ENCODE measurements around the gene POU2F2.

Gene POU2F2

DNA sequence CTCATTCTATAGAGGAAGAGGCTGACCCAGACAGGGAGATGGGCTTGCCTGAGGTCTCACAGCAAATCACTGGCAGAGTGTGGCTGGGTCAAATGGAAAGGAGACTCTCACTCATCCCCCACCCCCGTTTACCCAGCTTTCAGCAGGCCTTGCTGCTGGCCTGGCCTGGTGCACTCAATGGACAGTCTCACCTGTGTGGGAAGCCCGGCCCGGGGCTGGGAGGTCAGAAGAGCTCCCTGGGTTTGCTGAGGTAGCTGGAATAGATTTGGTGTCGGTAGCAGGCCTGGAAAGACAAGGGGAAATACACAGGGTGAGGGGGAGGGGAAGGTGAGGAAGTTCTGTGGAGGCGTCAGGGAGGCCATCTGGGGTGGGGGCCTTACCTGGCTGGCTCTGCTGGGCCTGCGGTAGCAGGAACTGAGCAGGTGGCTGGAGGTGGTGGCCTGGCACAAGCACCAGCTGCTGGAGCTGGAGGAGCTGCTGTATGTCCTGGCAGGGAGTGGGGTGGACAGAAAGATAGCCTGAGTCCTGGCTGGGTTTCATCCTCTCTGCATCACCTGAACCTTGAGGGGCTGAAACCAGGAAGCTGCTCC, 32.8 kb downstream of the POU2F2 start:
- no peak for DNase-seq (ENCODE audit: low read depth)

DNA sequence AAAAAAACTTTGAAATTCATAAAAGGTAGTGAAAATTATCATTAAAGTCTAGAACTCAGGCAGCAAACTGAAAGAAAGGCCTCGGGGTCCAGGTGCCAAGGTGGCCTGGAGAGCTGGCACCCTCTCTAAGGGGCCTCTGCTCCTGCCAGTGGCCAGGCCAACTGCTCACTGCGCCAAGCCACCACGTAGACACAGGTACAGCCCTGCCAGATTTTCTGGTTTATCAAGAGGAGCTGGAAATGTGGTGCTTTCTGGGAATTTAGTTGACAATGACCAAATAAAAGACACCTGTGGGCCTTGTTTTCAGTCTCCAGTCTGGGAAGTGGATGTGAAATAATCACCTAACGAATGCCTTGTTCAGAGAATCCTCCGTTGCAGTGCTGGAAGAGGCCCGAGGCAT, 33.5 kb downstream of the POU2F2 start:
- no peak for DNase-seq (ENCODE audit: low read depth)

DNA sequence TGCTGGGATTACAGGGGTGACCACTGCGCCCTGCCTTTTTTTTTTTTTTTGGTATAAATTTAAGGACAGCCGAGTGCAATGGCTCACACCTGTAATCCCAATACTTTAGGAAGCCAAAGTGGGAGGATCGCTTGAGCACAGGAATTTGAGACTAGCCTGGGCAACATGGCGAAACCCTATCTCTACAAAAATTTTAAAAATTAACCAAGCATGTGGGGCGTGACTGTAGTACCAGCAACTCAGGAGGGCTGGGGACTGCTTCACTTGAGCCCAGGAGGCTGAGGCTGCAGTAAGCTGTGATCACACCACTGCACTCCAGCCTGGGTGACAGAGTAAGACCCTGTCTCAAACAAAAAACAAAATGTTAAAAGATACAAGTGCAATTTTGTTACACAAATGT, 34.8 kb downstream of the POU2F2 start:
- no peak for DNase-seq (ENCODE audit: low read depth)

DNA sequence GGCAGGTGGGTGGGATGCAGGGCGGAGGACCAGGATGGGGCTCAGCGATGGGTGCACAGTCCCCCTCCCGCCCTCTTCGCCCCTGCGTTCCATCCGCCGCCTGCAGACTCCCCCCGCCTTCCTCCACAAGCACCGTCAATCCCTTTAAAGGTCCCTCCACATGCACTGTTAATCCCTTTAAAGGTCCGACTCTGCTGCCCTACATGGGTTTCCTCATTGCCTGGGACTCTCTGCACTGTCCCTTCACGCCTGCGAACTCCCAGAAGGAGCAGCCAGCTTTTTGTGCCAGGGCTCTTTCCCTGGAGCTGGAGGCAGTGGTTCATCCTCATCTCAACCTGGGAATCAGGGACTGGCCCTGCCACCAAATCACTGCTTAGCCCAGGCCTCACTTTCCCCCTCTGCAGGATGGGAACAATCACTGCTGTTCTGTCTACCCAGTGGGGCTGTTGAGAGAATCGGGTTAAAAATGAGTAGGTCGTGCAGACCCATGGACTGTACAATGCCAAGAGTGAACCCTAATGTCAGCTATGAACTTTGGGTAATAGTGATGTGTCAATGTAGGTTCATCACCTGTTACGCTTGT, 35.9 kb downstream of the POU2F2 start:
- no peak for DNase-seq (ENCODE audit: low read depth)

DNA sequence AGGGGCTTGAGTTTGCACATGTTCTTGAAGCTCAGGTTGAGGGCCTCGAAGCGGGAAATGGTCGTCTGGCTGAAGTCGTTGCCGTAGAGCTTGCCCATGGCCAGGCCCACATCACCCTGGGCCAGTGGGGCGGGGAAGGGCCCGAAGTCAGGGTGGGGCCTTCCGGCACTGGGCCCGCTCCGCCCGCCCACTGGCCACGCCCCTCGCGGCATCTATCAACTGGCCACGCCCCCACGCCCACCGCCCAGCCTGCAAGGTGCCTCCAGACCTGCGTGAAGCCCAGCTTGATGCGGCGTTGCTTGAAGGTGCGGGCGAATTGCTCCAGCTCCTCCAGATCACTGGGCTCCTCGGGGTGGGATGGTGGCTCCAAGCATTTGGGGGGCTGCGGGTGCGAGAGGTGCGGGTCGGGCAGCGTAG, 36.4 kb downstream of the POU2F2 start:
- DNase-seq (ENCODE audit: low read depth) = no peak

DNA sequence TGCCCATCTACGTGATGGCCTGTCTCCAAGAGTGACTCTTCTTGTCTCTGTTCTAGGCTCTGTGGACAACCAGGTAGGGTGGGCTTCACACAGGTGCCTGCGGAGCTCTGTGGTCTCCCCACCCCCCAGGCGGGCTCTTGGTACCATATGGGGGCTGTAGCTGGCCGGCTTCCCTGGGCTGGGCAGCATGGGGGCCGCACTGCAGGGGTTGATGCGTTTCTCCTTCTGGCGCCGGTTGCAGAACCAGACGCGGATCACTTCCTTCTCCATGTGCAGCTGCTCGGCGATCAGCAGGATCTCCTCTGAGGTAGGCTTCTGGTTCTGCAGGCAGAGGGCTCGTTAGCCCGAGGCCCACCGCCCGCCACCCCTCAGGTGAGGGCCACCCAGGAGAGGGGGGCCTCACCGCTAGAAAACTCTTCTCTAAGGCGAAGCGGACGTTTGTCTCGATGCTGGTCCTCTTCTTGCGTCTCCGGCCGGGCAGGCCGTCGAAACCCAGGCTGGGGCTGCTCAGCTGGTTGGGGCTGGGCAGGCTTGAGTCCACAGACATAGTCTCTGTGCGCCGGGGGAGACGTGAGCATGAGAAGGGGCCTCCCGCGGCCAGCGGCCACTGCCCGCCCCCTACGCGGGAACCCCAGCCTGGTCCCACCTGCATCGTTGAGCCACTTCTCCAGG, 37.0 kb downstream of the POU2F2 start:
- no peak for DNase-seq (ENCODE audit: low read depth)

DNA sequence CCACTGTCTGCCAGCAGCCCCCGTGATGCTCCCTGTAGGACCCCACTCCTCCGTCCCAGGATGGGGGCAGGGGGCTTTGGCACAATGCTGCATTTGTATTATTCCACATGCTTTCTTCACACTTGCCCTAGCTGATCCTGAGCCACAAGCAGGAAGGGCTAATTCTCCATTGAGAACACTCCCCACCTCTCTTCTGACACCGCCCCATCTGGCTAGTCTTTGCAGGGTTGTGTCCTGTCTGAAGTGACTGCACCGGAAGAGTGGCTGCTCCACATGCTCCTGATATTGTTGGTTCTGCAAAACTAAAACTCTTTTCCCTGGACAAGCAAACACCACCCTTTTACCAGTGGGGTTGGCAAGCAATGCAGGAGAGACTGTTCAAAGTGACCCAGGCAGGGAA, 38.3 kb downstream of the POU2F2 start:
- no peak for DNase-seq (ENCODE audit: low read depth)

DNA sequence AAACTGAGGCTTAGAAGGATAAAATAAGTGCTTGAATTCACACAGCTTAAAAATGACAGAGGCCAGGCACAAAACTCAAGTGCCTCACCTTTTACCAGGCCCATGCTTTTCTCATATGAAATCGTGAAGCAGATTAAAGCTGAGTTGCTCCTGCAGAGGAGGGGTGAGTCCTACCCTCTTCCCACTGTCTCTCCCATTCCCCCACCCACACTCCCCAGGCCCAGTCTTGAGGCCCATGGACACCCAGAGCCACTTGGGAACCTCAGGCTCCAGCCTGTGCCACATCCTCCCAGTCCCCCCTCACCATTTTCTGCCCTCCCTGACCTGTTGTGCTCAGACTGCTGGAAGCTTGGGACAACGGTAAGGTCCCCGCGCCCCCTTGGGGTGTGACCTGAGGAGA, 38.7 kb downstream of the POU2F2 start:
- no peak for DNase-seq (ENCODE audit: low read depth)

DNA sequence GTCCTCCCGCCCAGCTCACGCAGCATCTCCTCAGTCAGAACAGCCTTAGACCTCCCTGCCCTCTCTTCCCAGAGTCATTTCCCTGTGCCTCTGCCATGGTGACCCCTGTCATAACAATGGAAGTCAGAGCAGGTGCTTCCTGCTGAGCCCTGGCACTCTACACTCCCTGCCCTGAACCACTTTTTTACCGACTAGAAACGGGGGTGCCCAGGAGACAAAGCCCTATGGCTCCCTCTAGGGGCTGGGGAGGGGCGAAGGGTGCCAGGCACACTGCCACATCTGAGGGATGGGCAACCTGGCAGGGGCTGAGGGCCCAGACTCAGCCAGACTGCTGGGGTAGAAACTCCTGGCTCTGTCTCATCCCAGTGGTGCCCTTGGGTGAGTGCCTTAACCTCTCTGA, 39.9 kb downstream of the POU2F2 start:
- no peak for DNase-seq (ENCODE audit: low read depth)

DNA sequence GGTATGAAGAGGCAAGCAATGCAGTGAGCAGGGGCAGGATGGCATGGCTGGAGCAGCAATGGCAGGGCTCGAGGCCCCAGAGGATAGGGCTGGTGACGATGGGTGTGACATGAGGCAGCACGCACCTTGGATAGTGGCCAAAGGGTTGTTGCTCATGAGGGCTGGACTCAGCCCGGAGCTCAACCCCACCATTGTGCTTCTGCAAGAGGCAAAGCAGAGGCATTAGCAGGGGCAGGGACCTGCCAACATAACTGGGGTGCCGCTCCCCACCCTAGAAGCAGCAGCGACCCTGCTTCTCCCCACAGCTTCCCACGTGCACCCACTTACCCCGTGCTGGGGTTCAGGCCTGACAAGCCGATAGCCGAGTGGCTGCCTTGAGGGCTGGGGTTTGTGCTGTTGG, 40.5 kb downstream of the POU2F2 start:
- no peak for DNase-seq (ENCODE audit: low read depth)

DNA sequence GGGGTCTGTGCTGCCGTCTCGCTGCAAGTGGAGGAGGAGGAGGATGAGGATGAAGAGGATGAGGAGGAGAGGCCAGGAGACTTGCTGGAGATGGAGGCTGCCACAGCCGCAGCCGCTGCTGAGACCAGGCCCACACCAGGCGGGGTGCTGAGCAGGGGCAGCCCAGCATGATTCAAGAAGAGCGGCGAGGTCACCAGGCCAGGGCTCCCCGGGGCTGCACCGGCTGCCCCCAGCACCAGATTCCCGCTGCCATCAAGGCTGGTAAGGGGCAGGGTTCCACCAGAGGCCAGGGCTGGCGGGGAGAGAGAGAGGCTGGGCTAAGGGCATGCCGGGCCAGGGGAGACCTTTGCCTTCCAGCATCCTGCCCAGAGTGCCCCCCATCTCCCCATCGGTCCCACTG, 40.9 kb downstream of the POU2F2 start:
- DNase-seq (ENCODE audit: low read depth) = no peak

DNA sequence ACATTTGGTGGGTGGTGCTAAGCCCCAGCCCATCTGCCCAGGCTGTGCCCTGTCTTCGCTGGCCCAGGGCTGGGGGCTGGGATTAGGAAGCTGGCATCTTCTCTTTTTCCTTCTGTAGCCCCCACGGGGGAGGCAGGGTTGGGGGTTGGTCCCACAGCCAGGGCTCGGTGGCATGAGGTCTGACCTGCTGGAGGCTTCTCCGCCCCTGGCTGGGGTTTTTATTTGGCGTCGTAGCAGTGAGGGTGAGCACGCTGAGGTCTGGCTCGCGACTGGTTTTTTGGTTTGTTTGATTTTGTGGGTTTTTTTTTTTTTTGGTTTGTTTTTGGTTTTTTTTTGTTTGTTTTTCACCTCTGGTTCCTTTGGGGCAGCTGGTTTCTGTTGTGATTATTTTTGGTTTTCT, 41.6 kb downstream of the POU2F2 start:
- no peak for DNase-seq (ENCODE audit: low read depth)

DNA sequence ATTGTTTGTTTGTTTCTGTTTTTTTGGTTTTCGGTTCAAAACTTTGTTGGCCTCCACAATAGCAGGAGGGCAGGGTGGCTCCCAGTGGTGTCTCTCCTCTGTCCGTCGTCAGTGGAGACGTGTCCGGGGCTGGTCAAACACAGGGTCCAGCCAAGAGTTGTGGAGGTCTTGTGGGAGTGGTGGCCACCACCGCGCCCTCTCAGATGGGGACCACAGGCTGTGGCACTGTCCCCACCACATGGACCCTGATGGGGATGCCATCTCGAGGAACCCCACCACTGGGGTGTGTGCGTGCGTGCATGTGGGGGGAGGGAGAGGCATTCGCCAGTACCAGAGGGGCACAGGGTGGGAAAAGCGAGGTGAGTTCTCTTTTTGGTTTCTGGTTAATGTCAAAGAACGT, 42.5 kb downstream of the POU2F2 start:
- DNase-seq (ENCODE audit: low read depth) = no peak

DNA sequence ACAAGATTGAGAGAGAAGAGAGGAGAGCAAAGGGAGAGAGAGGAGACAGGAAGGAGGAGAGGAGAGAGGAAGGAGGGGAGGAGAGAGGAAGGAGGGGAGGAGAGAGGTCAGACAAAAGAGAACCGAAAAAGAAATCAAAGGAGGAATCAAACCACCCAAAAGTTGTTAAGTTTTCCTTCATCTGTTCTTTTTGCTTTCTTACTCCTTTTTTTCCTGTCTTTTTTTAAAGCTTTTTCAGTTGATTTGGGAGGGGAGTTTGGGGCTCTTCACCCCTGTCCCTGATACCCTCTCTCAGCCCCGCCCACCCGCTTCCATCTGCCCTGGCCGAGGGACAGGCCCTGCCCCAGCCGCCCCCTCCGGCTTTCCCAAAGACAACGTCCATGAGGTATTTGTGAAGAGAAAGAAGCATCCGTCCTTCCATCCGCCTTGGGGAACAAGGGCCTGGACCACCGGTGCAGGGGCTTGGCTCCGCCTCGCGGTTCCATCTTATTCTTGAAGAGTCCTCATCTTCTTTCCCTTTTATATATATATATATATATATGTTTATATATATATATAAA, 43.0 kb downstream of the POU2F2 start:
- DNase-seq (ENCODE audit: low read depth) = no peak

DNA sequence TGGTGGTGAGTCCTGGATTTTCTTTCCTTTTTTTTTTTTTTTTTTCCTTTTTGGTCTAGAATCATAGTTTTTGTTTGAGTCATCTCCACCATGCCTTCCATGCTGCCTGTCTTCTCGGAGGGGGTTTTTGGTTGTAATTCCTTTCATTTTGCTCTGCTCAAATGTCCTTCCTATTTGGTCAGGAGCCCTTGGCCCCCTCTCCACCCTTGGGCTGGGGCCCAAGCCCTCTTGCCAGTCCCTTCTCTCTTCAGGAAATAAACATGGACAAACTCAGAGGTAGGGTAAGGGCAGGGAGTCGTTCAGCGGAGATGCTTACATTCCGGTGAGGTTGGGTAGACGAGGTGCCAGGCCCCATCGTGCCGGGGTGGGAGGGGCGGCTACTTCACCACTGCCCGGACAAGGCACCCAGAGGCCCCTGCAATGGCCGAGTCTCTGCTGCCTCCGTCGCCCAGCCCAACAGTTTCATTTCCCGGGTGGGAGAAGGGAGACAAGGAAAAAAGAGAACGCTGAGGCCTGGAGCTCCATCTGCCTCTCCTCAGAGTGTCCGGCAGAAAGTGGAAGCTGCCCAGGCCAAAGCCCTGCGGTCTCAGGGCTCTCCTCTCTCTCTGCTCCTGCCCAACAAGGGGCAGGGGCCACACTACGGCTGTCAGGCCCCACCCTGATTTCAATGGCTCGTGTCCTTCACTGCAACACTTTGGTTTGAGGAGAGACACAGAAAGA, 43.6 kb downstream of the POU2F2 start:
- DNase-seq (ENCODE audit: low read depth) = no peak

DNA sequence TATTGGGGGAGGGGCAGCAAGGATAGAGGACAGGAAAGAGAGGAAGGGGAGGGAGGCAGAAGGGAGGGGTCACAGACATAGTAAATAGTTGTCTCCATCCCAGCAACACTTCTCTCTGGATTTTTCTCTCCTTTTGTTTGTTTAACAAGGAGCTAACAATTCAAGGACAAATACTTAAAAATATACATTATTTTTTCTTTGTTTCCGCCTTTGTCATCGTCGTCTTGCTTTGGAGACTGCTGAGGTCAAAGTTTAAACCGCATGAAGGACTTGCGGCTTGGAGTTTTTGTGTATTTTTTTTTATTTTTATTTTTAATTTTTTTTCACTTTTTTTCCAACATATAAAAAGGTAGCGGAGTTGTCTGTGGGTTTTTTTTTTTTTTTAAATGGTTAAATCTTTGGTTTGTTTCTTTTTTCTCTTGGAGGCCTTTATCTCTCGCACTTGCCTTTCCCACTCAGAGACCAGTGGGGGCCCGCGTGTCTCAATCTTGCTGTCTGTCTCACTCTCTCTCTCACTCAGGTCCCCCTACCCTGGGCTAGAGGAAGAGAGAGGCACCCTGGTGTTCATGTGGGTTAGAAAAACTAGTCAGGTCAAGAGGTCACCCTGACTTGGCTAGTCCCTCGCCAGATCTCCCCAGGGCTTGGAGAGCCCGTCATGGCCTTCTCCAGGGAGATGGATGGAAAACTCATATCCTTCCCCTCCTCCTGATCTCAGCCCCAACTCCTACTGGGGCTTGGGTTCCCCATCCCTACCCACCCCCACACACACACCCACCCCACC, 45.3 kb downstream of the POU2F2 start:
- no peak for DNase-seq (ENCODE audit: low read depth)

DNA sequence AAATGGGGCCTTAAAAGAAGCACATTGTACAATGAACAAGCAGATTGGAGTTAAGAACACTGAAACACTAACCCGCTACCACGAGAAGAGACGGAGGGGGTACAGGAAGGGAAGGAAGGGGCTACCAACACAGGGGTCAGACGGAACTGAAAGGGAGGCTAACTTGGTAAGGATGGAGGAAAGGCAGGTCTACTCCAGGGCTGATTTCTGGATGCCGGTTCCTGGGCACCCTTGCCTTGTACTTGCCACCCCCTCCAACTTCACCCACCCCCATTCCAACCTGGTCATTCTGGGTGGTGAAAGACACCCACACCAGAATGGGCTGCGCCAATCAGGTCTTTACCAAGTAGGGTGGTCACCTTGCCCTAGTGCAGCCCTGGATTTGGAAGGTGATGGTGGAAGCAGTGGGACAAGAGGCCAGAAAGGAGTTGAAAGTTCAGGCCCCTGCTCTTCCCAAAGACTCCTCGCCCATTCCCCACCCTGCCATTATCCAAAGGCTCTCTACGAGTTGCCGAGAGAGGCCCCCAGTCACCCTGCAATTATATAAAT, 46.0 kb downstream of the POU2F2 start:
- DNase-seq (ENCODE audit: low read depth) = no peak

DNA sequence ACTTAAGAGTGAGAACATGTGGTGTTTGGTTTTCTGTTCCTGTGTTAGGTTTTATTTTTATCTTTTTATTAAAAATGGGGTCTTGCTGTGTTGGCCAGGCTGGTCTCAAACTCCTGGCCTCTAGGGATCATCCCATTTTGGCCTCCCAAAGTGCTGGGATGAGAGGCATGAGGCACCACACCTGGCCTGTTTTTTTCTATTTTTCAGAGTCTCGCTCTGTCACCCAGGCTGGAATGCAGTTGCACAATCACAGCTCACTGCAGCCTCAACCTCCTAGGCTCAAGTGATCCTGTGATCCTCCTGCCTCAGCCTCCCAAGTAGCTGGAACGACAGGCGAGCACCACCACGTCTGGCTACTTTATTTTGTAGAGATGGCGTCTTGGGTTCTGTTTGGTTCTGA, 48.7 kb downstream of the POU2F2 start:
- no peak for DNase-seq (ENCODE audit: low read depth)

DNA sequence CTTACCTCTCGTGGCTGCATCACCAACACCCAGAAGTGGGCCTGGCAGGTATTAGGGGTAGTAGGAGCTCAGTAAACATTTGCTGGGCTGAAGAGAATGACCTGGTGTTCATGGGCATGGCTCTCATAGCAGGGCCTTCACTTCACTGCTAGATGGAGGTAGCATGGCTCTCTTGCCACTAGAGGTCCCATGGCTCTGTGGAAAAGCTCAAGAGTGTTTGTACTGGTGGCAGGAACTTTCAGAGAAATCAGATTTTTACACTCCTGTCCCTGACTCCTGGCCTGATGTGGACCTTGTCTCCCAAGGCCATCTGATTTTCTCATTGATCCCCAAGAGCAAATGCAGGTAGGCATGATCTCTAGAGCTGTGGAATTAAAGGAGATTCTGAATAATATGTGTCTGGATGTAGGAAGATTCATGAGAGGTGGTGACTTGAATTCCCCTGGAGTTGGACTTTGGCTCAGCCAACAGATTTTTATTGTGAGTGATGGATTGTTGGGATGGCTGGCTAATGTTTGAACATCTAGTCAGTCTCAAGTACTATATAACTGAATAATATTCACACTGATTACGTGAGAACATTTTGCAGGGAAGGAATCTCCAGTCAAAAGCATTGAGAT, 50.6 kb downstream of the POU2F2 start:
- DNase-seq (ENCODE audit: low read depth) = no peak

DNA sequence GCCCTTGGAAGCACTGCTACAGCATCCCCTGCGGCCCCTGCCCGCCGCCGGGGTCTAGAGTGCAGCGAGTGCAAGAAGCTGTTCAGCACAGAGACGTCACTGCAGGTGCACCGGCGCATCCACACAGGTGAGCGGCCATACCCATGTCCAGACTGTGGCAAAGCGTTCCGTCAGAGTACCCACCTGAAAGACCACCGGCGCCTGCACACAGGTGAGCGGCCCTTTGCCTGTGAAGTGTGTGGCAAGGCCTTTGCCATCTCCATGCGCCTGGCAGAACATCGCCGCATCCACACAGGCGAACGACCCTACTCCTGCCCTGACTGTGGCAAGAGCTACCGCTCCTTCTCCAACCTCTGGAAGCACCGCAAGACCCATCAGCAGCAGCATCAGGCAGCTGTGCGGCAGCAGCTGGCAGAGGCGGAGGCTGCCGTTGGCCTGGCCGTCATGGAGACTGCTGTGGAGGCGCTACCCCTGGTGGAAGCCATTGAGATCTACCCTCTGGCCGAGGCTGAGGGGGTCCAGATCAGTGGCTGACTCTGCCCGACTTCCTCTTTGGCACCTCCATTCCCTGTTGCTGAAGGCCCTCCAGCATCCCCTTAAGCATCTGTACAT, 51.4 kb downstream of the POU2F2 start:
- no peak for DNase-seq (ENCODE audit: low read depth)

All from activated T-helper 9 cell treated with anti-CD3 and anti-CD28 coated beads, Interleukin-2, amount 50 U/mL, for 16 hours (primary cell).